SK-N-MC (cell line): Measurements from ENCODE around the gene CCDC88A.

Experiments used
- EZH2 ChIP-seq: fragments of 200-600 bp; sonication (generic); IDR thresholded peaks from one replicate; pipeline ENCODE4 v1.6.1; 2017; ENCODE audit warnings: antibody characterized with exemption
- POLR2AphosphoS5 ChIP-seq: IDR thresholded peaks from 2 replicates; pipeline ENCODE4 v1.6.1; 2012; ENCODE audit warnings: mild to moderate bottlenecking, low read depth, low read length, borderline replicate concordance

DNA sequence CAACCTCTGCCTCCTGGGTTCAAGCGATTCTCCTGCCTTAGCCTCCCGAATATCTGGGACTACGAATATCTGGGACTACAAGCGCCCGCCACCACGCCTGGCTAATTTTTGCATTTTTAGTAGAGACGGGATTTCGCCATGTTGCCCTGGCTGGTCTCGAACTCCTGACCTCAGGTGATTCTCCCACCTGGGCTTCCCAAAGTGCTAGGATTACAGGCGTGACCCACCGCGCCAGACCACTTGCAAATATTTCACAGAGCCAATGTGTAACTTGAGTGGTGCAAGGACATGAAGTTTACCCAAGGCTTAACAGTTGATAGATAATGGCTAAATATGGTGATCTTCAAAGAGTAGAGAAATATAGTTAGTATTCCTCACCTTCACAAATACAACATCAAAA is 136.6 kb downstream of the CCDC88A start:
- TF ChIP-seq EZH2, result no peak
- TF ChIP-seq POLR2AphosphoS5, result no peak
